ENCODE measurements around the gene TOM1L2. TPM values are rescaled to one million over a fixed set of nuclear protein-coding genes. Genes with fewer than 3 reads are reported as not detected.

TOM1L2 gene
- total RNA-seq, 1 experiment from 2014 or later, result 32.0 TPM

DNA sequence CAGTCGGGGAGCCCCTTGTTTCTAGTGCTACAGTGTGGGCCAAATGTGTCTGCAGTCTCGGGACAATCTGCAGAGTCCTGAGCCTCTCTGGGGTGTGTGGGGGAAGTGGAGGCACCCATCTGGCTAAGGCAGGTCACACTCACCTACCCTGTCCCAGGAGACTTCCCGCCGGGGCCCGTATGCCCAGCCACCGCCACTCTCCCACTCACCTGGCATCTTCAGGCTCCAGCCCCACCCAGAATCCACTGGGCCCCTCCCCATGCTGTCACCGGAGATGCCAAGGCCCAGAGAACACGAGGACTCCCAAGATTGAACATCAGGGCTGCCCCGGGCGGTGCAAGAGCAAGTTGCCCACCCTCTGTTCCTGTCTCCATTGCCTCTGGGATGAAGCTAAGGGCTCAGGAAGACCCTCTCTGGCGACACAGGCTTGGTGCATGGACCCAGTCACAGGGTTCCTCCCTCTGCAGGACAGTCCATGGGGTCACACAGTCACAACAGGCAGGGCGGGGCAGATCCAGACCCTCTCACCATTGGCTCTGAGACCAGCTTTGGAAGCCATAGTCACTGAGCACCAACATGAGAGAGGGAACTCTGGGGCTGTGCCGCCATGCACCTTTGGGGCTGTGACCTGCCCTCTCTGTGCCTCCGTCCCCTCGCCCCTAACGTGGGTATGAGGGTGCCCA, 173.5 kb downstream of the TOM1L2 start:
- H3K4me3 ChIP-seq, result no peak overlapping the region
- no peaks in the 10 kb centered on the region for H3K4me1 ChIP-seq (replicated peaks)
- no peak overlapping the region for H3K27ac ChIP-seq
- H3K27me3 ChIP-seq (replicated peaks), result no peaks in the 10 kb centered on the region
- no peak for DNase-seq (ENCODE audit: low read depth in 1 of 2, low spot score in 2 of 2)
- H3K36me3 ChIP-seq, result peaks cover 88% of the 10 kb centered on the region
- no peaks in the 10 kb centered on the region for H3K9me3 ChIP-seq (replicated peaks)

DNA sequence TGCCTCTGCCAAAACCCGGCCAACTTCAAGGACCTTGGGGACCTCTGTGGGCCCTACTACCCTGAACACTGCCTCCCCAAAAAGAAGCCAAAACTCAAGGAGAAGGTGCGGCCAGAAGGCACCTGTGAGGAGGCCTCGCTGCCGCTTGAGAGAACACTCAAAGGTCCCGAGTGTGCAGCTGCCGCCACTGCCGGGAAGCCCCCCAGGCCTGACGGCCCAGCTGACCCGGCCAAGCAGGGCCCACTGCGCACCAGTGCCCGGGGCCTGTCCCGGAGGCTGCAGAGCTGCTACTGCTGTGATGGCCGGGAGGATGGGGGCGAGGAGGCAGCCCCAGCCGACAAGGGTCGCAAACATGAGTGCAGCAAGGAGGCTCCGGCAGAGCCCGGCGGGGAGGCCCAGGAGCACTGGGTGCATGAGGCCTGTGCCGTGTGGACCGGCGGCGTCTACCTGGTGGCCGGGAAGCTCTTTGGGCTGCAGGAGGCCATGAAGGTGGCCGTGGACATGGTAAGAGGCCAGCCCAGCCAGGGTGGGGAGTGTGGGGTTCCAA, 174.1 kb downstream of the TOM1L2 start:
- no peak overlapping the region for H3K4me3 ChIP-seq
- H3K27ac ChIP-seq, result no peak overlapping the region
- no peaks in the 10 kb centered on the region for H3K27me3 ChIP-seq (replicated peaks)
- H3K9me3 ChIP-seq (replicated peaks), result no peaks in the 10 kb centered on the region
- H3K36me3 ChIP-seq, result peaks cover 88% of the 10 kb centered on the region
- H3K4me1 ChIP-seq (replicated peaks), result no peaks in the 10 kb centered on the region
- DNase-seq (ENCODE audit: low read depth in 1 of 2, low spot score in 2 of 2), result no peak

DNA sequence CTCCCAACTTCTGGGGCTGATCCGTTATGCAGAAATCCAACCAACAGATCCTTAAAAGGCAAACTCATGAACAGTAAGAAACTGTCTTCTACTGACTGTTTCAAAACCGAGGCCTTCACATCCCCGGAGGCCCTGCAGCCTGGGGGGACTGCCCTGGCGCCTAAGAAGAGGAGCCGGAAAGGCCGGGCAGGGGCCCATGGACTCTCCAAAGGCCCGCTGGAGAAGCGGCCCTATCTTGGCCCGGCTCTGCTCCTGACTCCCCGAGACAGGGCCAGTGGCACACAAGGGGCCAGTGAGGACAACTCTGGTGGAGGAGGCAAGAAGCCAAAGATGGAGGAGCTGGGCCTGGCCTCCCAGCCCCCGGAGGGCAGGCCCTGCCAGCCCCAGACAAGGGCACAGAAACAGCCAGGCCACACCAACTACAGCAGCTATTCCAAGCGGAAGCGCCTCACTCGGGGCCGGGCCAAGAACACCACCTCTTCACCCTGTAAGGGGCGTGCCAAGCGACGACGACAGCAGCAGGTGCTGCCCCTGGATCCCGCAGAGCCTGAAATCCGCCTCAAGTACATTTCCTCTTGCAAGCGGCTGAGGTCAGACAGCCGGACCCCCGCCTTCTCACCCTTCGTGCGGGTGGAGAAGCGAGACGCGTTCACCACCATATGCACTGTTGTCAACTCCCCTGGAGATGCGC, 174.9 kb downstream of the TOM1L2 start:
- Histone ChIP-seq H3K9me3 (replicated peaks) (no peaks in the 10 kb centered on the region), H3K27ac (no peak overlapping the region), H3K27me3 (replicated peaks) (no peaks in the 10 kb centered on the region), H3K4me1 (replicated peaks) (no peaks in the 10 kb centered on the region), H3K4me3 (no peak overlapping the region), H3K36me3 (peaks cover 89% of the 10 kb centered on the region)
- DNase-seq (ENCODE audit: low read depth in 1 of 2, low spot score in 2 of 2), result no peak

DNA sequence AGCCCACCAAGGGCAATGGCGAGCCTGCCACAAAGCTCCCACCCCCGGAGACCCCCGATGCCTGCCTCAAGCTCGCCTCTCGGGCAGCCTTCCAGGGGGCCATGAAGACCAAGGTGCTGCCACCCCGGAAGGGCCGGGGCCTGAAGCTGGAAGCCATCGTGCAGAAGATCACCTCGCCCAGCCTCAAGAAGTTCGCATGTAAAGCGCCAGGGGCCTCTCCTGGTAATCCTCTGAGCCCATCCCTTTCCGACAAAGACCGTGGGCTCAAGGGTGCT, 175.5 kb downstream of the TOM1L2 start:
- Histone ChIP-seq H3K4me1 (replicated peaks) (no peaks in the 10 kb centered on the region), H3K27me3 (replicated peaks) (no peaks in the 10 kb centered on the region), H3K27ac (no peak overlapping the region), H3K9me3 (replicated peaks) (no peaks in the 10 kb centered on the region), H3K36me3 (peaks cover 84% of the 10 kb centered on the region), H3K4me3 (no peak overlapping the region)
- DNase-seq (ENCODE audit: low read depth in 1 of 2, low spot score in 2 of 2), result no peak

DNA sequence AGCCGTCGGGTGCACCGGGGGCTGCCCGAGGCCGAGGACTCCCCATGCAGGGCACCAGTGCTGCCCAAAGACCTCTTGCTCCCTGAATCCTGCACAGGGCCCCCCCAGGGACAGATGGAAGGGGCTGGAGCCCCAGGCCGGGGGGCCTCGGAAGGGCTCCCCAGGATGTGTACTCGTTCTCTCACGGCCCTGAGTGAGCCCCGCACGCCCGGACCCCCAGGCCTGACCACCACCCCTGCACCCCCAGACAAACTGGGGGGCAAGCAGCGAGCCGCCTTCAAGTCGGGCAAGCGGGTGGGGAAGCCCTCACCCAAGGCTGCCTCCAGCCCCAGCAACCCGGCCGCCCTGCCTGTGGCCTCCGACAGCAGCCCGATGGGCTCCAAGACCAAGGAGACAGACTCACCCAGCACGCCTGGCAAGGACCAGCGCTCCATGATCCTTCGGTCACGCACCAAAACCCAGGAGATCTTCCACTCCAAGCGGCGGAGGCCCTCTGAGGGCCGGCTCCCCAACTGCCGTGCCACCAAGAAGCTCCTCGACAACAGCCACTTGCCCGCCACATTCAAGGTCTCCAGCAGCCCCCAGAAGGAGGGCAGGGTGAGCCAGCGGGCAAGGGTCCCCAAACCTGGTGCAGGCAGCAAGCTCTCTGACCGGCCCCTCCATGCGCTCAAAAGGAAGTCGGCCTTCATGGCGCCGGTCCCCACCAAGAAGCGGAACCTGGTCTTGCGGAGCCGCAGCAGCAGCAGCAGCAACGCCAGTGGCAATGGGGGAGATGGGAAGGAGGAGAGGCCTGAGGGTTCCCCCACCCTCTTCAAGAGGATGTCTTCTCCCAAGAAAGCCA, 176.0 kb downstream of the TOM1L2 start:
- no peak for DNase-seq (ENCODE audit: low read depth in 1 of 2, low spot score in 2 of 2)
- Histone ChIP-seq H3K36me3 (peaks cover 80% of the 10 kb centered on the region), H3K4me3 (no peak overlapping the region), H3K27ac (no peak overlapping the region), H3K9me3 (replicated peaks) (no peaks in the 10 kb centered on the region), H3K27me3 (replicated peaks) (no peaks in the 10 kb centered on the region), H3K4me1 (replicated peaks) (no peaks in the 10 kb centered on the region)

DNA sequence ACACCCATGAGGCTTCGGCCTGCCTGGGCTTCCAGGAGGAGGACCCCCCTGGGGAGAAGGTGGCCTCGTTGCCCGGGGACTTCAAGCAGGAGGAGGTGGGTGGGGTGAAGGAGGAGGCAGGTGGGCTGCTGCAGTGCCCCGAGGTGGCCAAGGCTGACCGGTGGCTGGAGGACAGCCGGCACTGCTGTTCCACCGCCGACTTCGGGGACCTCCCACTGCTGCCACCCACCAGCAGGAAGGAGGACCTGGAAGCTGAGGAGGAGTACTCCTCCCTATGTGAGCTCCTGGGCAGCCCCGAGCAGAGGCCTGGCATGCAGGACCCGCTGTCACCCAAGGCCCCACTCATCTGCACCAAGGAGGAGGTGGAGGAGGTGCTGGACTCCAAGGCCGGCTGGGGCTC, 176.9 kb downstream of the TOM1L2 start:
- Histone ChIP-seq H3K4me1 (replicated peaks) (no peaks in the 10 kb centered on the region), H3K4me3 (no peak overlapping the region), H3K9me3 (replicated peaks) (no peaks in the 10 kb centered on the region), H3K27ac (no peak overlapping the region), H3K36me3 (peaks cover 72% of the 10 kb centered on the region), H3K27me3 (replicated peaks) (no peaks in the 10 kb centered on the region)
- no peak for DNase-seq (ENCODE audit: low read depth in 1 of 2, low spot score in 2 of 2)

DNA sequence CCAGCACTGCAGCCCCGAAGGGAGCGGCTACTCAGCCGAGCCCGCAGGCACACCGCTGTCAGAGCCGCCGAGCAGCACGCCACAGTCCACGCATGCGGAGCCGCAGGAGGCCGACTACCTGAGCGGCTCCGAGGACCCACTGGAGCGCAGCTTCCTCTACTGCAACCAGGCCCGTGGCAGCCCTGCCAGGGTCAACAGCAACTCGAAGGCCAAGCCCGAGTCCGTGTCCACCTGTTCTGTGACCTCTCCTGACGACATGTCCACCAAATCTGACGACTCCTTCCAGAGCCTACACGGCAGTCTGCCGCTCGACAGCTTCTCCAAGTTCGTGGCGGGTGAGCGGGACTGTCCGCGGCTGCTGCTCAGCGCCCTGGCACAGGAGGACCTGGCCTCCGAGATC, 177.8 kb downstream of the TOM1L2 start:
- Histone ChIP-seq H3K4me3 (no peak overlapping the region), H3K36me3 (peaks cover 64% of the 10 kb centered on the region), H3K9me3 (replicated peaks) (no peaks in the 10 kb centered on the region), H3K27ac (no peak overlapping the region), H3K27me3 (replicated peaks) (no peaks in the 10 kb centered on the region), H3K4me1 (replicated peaks) (no peaks in the 10 kb centered on the region)
- no peak for DNase-seq (ENCODE audit: low read depth in 1 of 2, low spot score in 2 of 2)

Other genes starting within 250 kb of the TOM1L2 start
- gene SREBF1, start 135.4 kb downstream of the TOM1L2 start, total RNA-seq (2014; rRNA removed; shearing (Covaris generic)), result 17.2 and 32.7 TPM in 2 replicates
- gene DRC3, start 462 bp upstream of the TOM1L2 start, total RNA-seq (2014; rRNA removed; shearing (Covaris generic)), result 1.8 TPM in 1 of 2 replicates, not detected in the other
- 17.8 and 44.4 TPM in 2 replicates for gene ATPAF2, start 66.8 kb upstream of the TOM1L2 start, total RNA-seq (2014; rRNA removed; shearing (Covaris generic))
- 2.0 and 4.4 TPM in 2 replicates for gene GID4, start 67.0 kb upstream of the TOM1L2 start, total RNA-seq (2014; rRNA removed; shearing (Covaris generic))
- 31.2 and 58.1 TPM in 2 replicates for gene DRG2, start 115.5 kb upstream of the TOM1L2 start, total RNA-seq (2014; rRNA removed; shearing (Covaris generic))
- gene MYO15A, start 136.4 kb upstream of the TOM1L2 start, total RNA-seq (2014; rRNA removed; shearing (Covaris generic)), result not detected in 2 replicates
- gene ALKBH5, start 211.4 kb upstream of the TOM1L2 start, total RNA-seq (2014; rRNA removed; shearing (Covaris generic)), result 52.3 and 61.3 TPM in 2 replicates